ENCODE results near the gene MTFR1L. TPM values are rescaled to one million over a fixed set of nuclear protein-coding genes. Genes with fewer than 3 reads are reported as not detected.

The MTFR1L gene
- total RNA-seq, 1 experiment from 2014 or later = 41.7 TPM

DNA sequence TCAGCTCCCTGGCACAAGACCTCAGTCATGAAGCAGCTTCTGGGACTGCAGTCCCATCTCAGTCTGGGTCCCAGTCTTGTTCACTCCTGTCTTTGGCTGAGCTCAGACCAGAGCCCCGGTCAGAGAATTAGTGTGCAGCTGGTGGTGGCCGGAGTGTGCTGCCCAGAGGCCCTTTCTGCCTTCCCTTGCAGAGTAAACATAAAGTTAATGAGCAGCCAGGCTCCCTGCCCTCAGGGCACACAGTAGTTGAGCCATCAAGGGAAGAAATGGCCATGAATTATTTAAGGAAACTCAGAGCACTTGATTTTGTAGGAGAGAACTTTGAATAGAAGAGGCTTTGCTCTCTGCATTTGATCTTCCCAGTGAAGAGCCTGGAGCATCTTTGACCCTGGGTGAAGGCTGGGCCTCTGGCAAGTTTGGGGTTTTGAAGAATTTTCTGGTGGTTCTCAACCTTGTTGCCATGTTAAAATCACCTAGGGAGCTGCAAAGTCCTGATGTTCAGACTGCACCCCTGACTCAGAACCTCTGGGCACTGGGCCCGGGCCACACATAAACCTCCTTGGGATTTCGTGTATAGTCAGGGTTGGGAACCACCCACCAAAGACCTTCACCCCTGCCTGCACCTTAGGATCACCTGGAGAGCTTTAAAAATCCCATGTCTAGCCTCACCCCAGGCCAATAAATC lies 46.2 kb upstream of the MTFR1L start:
- Histone ChIP-seq H3F3A (ENCODE audit: insufficient read depth, low read depth) (no peaks in the 10 kb centered on the region; the same call in 1 of the 2 replicates), H3K4me3 (no peak overlapping the region), H3K4me1 (replicated peaks; ENCODE audit: insufficient read depth) (peaks cover 25% of the 10 kb centered on the region), H3K4me2 (peak overlapping the region; percentile 32), H2AFZ (no peak overlapping the region), H3K27ac (no peak overlapping the region), H3K36me3 (ENCODE audit: low read depth) (no peaks in the 10 kb centered on the region), H3K27me3 (ENCODE audit: insufficient read depth, low read depth) (no peaks in the 10 kb centered on the region), H3K9me3 (ENCODE audit: insufficient read depth, low read depth) (no peaks in the 10 kb centered on the region), H3K79me2 (ENCODE audit: low read depth) (no peaks in the 10 kb centered on the region), H4K20me1 (ENCODE audit: insufficient read depth) (no peaks in the 10 kb centered on the region), H3K9me2 (ENCODE audit: insufficient read depth) (no peaks in the 10 kb centered on the region)
- no peak for TF ChIP-seq EZH2 (IDR thresholded peaks at IDR 0.05; ENCODE audit: low read depth)
- TF ChIP-seq, protein P1, sequence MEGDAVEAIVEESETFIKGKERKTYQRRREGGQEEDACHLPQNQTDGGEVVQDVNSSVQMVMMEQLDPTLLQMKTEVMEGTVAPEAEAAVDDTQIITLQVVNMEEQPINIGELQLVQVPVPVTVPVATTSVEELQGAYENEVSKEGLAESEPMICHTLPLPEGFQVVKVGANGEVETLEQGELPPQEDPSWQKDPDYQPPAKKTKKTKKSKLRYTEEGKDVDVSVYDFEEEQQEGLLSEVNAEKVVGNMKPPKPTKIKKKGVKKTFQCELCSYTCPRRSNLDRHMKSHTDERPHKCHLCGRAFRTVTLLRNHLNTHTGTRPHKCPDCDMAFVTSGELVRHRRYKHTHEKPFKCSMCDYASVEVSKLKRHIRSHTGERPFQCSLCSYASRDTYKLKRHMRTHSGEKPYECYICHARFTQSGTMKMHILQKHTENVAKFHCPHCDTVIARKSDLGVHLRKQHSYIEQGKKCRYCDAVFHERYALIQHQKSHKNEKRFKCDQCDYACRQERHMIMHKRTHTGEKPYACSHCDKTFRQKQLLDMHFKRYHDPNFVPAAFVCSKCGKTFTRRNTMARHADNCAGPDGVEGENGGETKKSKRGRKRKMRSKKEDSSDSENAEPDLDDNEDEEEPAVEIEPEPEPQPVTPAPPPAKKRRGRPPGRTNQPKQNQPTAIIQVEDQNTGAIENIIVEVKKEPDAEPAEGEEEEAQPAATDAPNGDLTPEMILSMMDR (conservative IDR thresholded peaks at IDR 0.05) = no peak
- BruUV-seq (replicated peaks) = no TSS peak
- DNase-seq = peak; percentile 61 to 74
- intact Hi-C loops (cut with micrococcal nuclease; ENCODE audit: unreplicated experiment) = no loop called here
- POLR2A ChIA-PET (ENCODE audit: unreplicated experiment) = interaction anchor here (0.7 kb wide), 1 partner anchor 14 kb away, joined by 9 read pairs; no protein-coding TSS in a partner anchor
- CTCF ChIA-PET = no interaction called here

DNA sequence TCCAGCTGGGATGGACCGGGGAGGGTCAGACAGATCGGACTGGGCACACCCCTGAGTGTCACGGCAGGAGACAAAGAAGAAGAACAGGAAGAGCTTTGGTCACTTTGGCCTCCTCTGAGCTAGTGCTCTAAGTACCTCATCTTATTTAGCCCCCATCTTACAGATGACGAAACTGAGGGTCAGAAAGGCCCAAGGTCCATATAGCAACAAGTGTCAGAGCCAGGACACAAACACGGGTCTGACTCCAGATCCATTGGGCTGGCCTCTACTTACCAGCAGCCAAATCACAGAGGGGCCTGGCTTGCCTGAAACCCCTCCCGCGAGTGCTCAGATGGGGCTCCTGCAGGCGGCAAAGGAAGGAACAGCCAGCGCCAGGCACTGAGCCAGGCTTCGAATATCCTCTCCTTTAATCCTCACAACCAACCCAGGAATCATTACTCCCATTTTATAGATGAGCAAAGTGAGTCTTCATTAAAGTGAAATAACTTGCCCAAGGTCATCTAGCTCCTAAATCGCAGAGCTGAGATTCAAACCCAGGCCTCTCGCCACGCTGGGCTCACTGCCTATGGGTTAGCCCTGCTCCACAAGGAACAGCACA lies 45.4 kb upstream of the MTFR1L start:
- no peaks in the 10 kb centered on the region for H3K9me2 ChIP-seq (ENCODE audit: insufficient read depth)
- POLR2A ChIA-PET (ENCODE audit: unreplicated experiment) = interaction anchor here (0.7 kb wide), 1 partner anchor 15 kb away, joined by 9 read pairs; no protein-coding TSS in a partner anchor

DNA sequence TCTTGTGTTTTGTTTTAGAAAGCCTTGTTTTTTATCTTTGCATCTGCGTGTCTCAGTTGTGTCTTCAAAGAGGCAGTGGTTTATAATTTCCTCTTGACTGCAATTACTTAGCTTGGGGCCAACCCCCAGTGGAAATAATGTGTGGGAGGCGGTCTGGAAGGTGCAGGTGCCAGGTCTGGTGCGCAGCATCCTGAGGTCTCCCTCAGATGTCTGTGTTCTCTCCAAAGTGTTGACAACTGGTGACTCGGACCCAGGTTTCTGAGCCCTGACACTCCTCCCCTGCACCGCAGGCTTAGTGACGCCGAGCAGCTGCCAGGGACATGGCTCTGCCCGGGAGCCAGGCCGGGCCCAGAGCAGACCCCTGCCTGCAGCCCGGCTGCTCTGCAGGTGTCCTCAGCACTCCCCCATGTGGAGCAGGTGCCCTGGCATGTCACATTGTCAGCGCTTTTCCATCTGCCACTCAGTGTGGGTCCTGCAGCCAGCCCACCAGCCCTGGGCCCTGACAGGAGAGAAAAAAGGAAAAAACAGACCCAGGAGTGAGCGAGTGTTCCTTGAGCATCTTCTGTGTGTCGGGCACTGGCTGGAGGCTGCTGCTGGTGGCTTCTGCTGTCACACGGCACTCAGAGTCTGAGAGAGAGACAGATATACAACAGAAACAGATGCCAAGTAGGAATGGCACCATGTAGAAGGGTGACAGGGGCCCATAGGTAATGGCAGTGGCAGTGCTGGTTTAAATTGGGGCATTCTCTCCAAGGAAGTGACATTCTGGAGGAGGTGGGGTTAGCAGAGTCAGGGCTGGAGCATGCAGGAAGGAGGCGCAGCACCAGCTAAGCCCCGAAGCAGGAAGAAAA lies 44.6 kb upstream of the MTFR1L start:
- CTCF ChIA-PET = no interaction called here

More for the DNA sequence above, 45.4 kb upstream of the MTFR1L start:
- intact Hi-C loops (cut with micrococcal nuclease; ENCODE audit: unreplicated experiment) = no loop called here
- Histone ChIP-seq H4K20me1 (ENCODE audit: insufficient read depth) (no peaks in the 10 kb centered on the region), H3F3A (ENCODE audit: insufficient read depth, low read depth) (no peaks in the 10 kb centered on the region; the same call in 1 of the 2 replicates), H3K4me1 (replicated peaks; ENCODE audit: insufficient read depth) (peaks cover 25% of the 10 kb centered on the region), H3K27me3 (ENCODE audit: insufficient read depth, low read depth) (no peaks in the 10 kb centered on the region), H3K27ac (no peak overlapping the region), H3K4me2 (peak overlapping the region; percentile 32), H3K79me2 (ENCODE audit: low read depth) (no peaks in the 10 kb centered on the region), H3K9me3 (ENCODE audit: insufficient read depth, low read depth) (no peaks in the 10 kb centered on the region), H3K4me3 (no peak overlapping the region), H3K36me3 (ENCODE audit: low read depth) (no peaks in the 10 kb centered on the region), H2AFZ (no peak overlapping the region)
- no TSS peak for BruUV-seq (replicated peaks)
- no peak for DNase-seq
- TF ChIP-seq EZH2 (IDR thresholded peaks at IDR 0.05; ENCODE audit: low read depth) = no peak
- TF ChIP-seq, protein P1 (conservative IDR thresholded peaks at IDR 0.05) = no peak
- CTCF ChIA-PET = no interaction called here

More for the DNA sequence above, 44.6 kb upstream of the MTFR1L start:
- Histone ChIP-seq H3K4me1 (replicated peaks; ENCODE audit: insufficient read depth) (peaks cover 26% of the 10 kb centered on the region), H3K9me2 (ENCODE audit: insufficient read depth) (no peaks in the 10 kb centered on the region), H3K36me3 (ENCODE audit: low read depth) (no peaks in the 10 kb centered on the region), H3K27ac (no peak overlapping the region), H3K79me2 (ENCODE audit: low read depth) (no peaks in the 10 kb centered on the region), H3F3A (ENCODE audit: insufficient read depth, low read depth) (no peaks in the 10 kb centered on the region; the same call in 1 of the 2 replicates), H3K4me2 (peak overlapping the region; percentile 36; the same call in 1 of the 2 replicates), H3K27me3 (ENCODE audit: insufficient read depth, low read depth) (no peaks in the 10 kb centered on the region), H4K20me1 (ENCODE audit: insufficient read depth) (no peaks in the 10 kb centered on the region), H3K9me3 (ENCODE audit: insufficient read depth, low read depth) (no peaks in the 10 kb centered on the region), H2AFZ (no peak overlapping the region), H3K4me3 (no peak overlapping the region)
- POLR2A ChIA-PET (ENCODE audit: unreplicated experiment) = no interaction called here
- DNase-seq = peak; percentile 25 to 52
- BruUV-seq (replicated peaks) = no TSS peak
- TF ChIP-seq, protein P1 (conservative IDR thresholded peaks at IDR 0.05) = no peak
- no peak for TF ChIP-seq EZH2 (IDR thresholded peaks at IDR 0.05; ENCODE audit: low read depth)
- intact Hi-C loops (cut with micrococcal nuclease; ENCODE audit: unreplicated experiment) = no loop called here
